ENCODE results near the gene FHOD3. TPM values are rescaled to one million over a fixed set of nuclear protein-coding genes. Genes with fewer than 3 reads are reported as not detected.

FHOD3 gene
- total RNA-seq, 1 experiment from 2014 or later = 8.7 TPM

GRCh38 chr18:36516726-36517125 is 219.2 kb downstream of the FHOD3 start:
- no peak for DNase-seq (ENCODE audit: low read depth)

GRCh38 chr18:36518839-36519238 is 221.3 kb downstream of the FHOD3 start:
- DNase-seq (ENCODE audit: low read depth) = peak; percentile 31

GRCh38 chr18:36519358-36519757 is 221.8 kb downstream of the FHOD3 start:
- DNase-seq (ENCODE audit: low read depth) = peak; percentile 83

GRCh38 chr18:36522509-36522908 is 225.0 kb downstream of the FHOD3 start:
- no peak for DNase-seq (ENCODE audit: low read depth)

GRCh38 chr18:36525913-36526312 is 228.4 kb downstream of the FHOD3 start:
- no peak for DNase-seq (ENCODE audit: low read depth)

GRCh38 chr18:36526611-36527010 is 229.1 kb downstream of the FHOD3 start:
- no peak for DNase-seq (ENCODE audit: low read depth)

GRCh38 chr18:36527051-36527450 is 229.5 kb downstream of the FHOD3 start:
- DNase-seq (ENCODE audit: low read depth) = no peak

- DNase-seq (ENCODE audit: low read depth) = no peak
Measured at GRCh38 chr18:36527740-36528455, 230.4 kb downstream of the FHOD3 start.

GRCh38 chr18:36529747-36530146 is 232.2 kb downstream of the FHOD3 start:
- no peak for DNase-seq (ENCODE audit: low read depth)

- no peak for DNase-seq (ENCODE audit: low read depth)
Measured at GRCh38 chr18:36530676-36531405, 233.3 kb downstream of the FHOD3 start.

- no peak for DNase-seq (ENCODE audit: low read depth)
Measured at GRCh38 chr18:36531636-36532035, 234.1 kb downstream of the FHOD3 start.

GRCh38 chr18:36532394-36532793 is 234.9 kb downstream of the FHOD3 start:
- peak; percentile 42 for DNase-seq (ENCODE audit: low read depth)

- DNase-seq (ENCODE audit: low read depth) = no peak
Measured at GRCh38 chr18:36532815-36533214, 235.3 kb downstream of the FHOD3 start.

GRCh38 chr18:36533446-36534153 is 236.1 kb downstream of the FHOD3 start:
- no peak for DNase-seq (ENCODE audit: low read depth)

GRCh38 chr18:36534154-36534688 is 236.7 kb downstream of the FHOD3 start:
- DNase-seq (ENCODE audit: low read depth) = no peak

- DNase-seq (ENCODE audit: low read depth) = no peak
Measured at GRCh38 chr18:36535202-36535935, 237.9 kb downstream of the FHOD3 start.

GRCh38 chr18:36536426-36536825 is 238.9 kb downstream of the FHOD3 start:
- no peak for DNase-seq (ENCODE audit: low read depth)

- DNase-seq (ENCODE audit: low read depth) = no peak
Measured at GRCh38 chr18:36537289-36537688, 239.8 kb downstream of the FHOD3 start.

GRCh38 chr18:36539674-36540231 is 242.2 kb downstream of the FHOD3 start:
- peak; percentile 23 for DNase-seq (ENCODE audit: low read depth)

- no peak for DNase-seq (ENCODE audit: low read depth)
Measured at GRCh38 chr18:36543030-36543429, 245.5 kb downstream of the FHOD3 start.
